ENCODE data around the gene AGBL4.

Gene AGBL4

DNA sequence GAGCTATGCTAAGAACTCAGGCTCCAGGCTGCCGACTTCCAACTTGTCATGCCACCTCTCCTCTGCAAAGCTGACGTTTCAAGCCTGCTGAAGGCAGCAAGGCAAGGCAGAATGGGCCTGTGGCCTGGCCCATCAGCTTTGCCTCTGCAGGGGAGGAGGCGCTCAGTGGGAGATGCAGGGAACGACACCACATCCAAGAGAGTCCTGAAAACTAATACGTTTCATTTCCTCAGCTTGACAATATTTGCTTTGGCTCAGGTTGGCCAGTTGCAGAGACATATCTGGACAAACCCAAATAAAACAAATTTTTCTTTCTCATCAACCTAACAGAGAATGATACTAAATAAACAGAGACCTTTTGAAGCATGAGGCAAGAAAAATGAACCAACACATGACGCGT lies 1282.4 kb downstream of the AGBL4 start:
- in situ Hi-C loops (cut with MboI; ENCODE audit: low sequenced_read_pairs), result no loop called here

DNA sequence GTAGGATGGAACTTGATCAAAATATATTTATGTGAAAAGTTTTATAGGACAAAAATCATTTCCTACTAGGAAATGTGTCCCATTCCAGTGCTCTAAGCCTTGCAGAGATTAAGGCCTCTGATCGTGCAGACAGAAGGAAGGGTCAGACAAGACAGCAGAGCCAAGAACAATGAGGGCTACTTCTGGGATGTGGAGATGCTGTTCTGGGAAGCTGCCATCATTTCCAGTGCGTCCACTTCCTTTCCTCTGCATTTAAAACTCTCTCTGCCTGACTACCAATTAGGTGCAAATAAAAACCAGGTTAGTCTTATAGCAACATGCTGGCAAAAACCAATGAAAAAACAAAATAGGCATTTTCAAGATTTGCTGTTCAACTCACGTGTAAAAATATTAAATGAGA lies 1283.1 kb downstream of the AGBL4 start:
- in situ Hi-C loops (cut with MboI; ENCODE audit: low sequenced_read_pairs), result no loop called here

DNA sequence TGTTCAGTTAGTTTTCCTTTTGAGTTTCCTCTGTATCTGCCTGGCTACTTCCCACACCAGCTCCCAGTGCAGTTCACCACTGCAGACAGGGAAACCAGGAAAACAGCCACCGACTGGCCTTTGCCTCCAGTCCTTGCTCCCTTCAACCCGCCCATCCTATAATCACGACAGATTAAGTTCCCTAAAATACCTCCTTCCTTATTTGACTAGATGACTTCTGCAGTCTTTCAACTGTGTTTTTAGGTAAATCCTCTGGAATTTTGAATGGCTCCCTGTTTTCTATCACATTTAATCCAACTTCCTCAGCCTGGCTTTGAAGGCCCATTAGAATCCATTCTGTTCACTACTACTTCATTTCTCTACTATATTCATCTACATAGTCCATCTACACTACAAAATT lies 1284.7 kb downstream of the AGBL4 start:
- in situ Hi-C loops (cut with MboI; ENCODE audit: low sequenced_read_pairs), result no loop called here

GRCh38 chr1:48738356-48738755 lies 1285.4 kb downstream of the AGBL4 start:
- in situ Hi-C loops (cut with MboI; ENCODE audit: low sequenced_read_pairs), result no loop called here

DNA sequence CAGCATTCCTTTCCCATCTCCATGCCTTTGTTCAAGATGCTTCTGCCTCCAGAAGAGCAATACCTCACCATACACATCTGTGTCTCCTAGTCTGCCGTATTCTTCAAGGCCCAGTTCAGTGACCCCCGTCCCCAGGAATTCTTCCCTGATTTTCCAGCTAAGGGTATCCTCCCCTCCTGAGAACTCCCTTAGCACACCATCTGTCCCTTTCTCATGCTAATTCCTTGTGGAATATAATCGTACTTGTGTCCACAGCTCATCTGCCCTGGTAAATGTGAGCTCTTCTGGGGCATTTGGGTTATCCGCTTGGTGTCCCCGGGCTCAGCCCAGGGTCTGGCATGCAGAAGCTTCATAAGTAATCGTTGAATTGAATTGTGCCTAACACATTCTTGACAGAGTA lies 1288.0 kb downstream of the AGBL4 start:
- in situ Hi-C loops (cut with MboI; ENCODE audit: low sequenced_read_pairs), result no loop called here

GRCh38 chr1:48730164-48730910 lies 1293.4 kb downstream of the AGBL4 start:
- in situ Hi-C loops (cut with MboI; ENCODE audit: low sequenced_read_pairs), result no loop called here

GRCh38 chr1:48728584-48728983 lies 1295.2 kb downstream of the AGBL4 start:
- in situ Hi-C loops (cut with MboI; ENCODE audit: low sequenced_read_pairs), result no loop called here

DNA sequence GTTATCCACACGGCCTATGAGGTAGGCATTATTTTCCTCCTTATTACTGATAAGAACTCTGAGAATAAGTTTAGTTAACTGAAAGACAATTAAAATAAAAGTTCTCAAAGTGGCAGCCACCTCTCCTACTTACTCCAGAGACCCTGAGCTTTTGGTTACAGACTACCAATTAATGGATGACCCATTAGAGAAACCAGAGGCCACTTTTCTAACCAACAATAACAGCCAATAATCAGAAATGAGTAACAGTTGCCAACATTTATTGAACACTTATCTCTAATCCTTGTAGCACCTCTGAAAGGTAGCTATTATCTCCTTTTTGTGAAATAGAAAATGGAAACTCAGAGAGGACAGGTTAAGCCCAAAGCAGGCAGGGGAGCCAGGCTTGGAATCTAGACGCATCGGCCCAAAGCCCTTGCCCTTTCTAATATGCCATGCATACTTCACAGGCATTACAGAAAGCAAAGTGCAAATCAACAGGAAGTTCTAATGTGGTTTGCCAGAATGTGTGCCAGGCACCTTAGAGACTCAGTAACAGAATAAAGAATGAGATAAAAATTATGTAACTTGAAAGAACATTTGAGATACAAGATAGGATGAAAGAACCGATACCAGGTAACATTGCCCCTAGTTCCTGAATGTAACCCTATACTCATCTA lies 1297.1 kb downstream of the AGBL4 start:
- in situ Hi-C loops (cut with MboI; ENCODE audit: low sequenced_read_pairs), result no loop called here

DNA sequence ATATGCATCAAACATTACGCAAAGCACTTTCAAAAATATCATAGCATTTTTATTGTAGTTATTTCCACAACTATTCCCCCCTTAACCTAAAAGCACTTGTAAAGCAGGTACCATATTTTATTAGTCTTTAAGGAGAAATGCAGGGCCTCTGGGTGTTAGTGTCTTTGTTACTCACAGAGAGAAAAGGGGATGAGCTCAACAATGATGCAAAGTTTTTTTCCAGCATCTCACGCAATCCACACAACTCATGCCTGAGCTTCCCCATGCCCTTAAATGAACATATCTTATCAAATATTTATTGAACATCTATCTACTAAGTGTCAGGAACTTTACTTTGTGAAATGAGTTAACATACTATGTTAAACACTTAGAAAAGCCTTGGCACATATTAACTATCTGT lies 1297.6 kb downstream of the AGBL4 start:
- in situ Hi-C loops (cut with MboI; ENCODE audit: low sequenced_read_pairs), result no loop called here

GRCh38 chr1:48725341-48726046 lies 1298.3 kb downstream of the AGBL4 start:
- in situ Hi-C loops (cut with MboI; ENCODE audit: low sequenced_read_pairs), result no loop called here

DNA sequence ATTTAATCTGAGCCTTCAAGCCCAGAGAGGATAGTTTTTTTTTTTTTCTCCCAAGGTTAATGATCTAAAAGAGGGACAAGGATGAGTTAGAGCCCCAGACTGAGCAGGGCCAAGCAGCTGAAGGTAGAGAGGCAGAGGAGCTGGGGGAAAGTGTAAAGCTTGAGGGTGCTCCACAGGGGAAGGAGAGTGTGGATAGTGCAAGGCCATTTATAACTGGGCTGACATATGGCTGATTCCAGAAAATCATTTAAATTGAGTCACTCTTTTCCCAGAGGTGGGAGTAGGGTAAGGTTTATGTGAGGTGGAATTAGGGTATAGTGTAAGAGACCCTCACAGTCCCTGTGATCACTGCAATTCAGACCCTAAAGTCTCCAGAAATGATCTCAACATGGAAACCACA lies 1302.8 kb downstream of the AGBL4 start:
- in situ Hi-C loops (cut with MboI; ENCODE audit: low sequenced_read_pairs), result no loop called here

DNA sequence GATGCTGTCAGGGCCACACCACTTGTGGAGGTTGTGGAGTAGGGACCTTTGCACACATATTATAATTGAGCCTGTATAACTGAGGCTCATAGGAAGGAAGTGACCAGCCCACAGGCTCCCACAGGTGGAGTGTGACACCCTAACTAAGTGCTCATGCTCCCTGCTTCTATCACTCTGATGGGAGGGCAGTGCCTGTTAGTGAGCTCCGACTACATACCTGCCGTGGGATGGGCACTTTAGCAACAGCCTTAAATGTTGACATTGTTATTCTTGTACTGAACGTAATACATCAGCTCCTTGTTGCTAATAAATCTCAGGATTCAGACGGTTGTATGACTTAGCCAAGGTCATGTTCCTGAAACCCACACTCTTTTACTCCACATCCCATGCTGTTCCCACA lies 1305.0 kb downstream of the AGBL4 start:
- in situ Hi-C loops (cut with MboI; ENCODE audit: low sequenced_read_pairs), result no loop called here

- in situ Hi-C loops (cut with MboI; ENCODE audit: low sequenced_read_pairs), result no loop called here
Observed at GRCh38 chr1:48718116-48718630, 1305.6 kb downstream of the AGBL4 start.

DNA sequence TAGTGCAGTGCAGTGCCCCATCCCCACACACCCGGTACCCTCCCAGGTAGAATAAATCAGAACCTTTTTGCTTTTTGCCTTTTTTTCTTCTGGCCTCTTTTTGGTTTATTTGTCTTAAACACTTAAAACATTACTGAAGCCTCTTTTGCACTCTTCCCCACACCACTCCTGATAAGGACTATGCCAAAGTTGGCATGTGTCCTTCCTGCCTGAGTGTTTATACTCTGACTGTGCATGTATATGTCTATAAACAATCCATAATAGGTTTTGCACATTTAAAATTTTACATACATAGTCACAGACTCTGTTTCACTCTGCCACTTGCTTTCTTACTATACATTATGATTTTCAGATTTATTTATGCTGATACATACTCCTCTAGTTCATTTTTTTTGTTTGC lies 1306.7 kb downstream of the AGBL4 start:
- in situ Hi-C loops (cut with MboI; ENCODE audit: low sequenced_read_pairs), result no loop called here

GRCh38 chr1:48715921-48716320 lies 1307.8 kb downstream of the AGBL4 start:
- in situ Hi-C loops (cut with MboI; ENCODE audit: low sequenced_read_pairs), result no loop called here

DNA sequence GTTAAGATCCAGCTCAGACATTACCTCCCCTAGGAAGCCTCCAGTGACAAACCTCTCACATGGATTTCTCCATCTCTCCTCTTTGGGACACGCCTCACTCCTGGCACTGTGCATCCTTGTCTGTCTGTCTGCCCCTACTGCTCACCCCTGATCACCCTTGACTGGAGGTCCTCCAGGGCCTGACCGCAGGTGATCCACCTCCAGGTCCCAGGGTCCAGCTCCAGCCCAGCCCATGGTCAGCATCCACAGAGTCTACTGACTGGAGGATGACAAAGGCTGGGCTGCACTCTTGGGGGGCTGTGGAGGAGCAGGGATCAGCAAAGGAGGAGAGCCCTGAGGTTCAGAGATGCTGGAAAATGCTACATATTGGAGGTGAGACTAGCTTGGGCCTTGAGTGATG lies 1312.8 kb downstream of the AGBL4 start:
- in situ Hi-C loops (cut with MboI; ENCODE audit: low sequenced_read_pairs), result no loop called here

DNA sequence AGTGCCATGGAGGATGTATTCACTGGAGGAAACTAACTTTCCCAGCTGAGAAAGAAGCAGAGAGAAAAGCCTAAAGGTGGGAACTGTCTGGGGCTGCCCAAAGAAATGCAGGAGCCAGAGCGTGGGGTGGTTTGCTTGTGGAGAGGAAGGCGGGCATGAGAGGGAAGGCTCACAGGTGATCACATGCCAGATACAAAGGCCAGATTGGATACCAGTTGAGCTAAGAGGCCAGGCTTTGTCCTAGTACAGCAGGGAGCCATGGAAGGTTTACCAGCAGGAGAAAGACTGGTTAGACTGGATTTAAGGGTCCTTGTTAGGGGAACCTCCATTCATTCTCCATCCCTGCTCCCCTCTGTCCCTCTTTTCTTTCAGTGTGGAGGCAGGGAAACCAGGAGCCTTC lies 1313.4 kb downstream of the AGBL4 start:
- in situ Hi-C loops (cut with MboI; ENCODE audit: low sequenced_read_pairs), result no loop called here

- in situ Hi-C loops (cut with MboI; ENCODE audit: low sequenced_read_pairs), result no loop called here
Observed at GRCh38 chr1:48704736-48705135, 1319.0 kb downstream of the AGBL4 start.

DNA sequence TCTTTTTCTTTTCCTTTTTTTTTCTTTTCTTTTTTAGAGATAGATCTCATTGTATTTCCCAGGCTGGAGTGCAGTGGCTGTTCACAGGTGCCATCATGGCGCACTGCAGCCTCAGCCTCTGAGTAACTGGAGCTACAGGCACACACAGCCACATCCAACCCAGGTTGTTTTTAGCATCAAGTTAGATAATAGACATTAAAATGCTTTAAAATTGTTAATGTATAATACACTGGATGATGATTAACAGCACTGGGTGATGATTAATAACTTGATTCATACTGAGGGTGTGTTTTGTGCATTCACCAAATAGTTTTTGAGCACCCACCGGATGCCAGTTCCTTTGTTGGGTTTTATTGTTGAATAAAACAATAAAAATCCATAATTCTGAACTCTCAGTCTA lies 1322.3 kb downstream of the AGBL4 start:
- in situ Hi-C loops (cut with MboI; ENCODE audit: low sequenced_read_pairs), result no loop called here

GRCh38 chr1:48697066-48697707 lies 1326.6 kb downstream of the AGBL4 start:
- in situ Hi-C loops (cut with MboI; ENCODE audit: low sequenced_read_pairs), result no loop called here

GRCh38 chr1:48695161-48695560 lies 1328.6 kb downstream of the AGBL4 start:
- in situ Hi-C loops (cut with MboI; ENCODE audit: low sequenced_read_pairs), result no loop called here
